ENCODE results near the gene FAM181A. TPM values are rescaled to one million over a fixed set of nuclear protein-coding genes. Genes with fewer than 3 reads are reported as not detected.

The FAM181A gene
- total RNA-seq, 4 donors from 2014 or later, result not detected

DNA sequence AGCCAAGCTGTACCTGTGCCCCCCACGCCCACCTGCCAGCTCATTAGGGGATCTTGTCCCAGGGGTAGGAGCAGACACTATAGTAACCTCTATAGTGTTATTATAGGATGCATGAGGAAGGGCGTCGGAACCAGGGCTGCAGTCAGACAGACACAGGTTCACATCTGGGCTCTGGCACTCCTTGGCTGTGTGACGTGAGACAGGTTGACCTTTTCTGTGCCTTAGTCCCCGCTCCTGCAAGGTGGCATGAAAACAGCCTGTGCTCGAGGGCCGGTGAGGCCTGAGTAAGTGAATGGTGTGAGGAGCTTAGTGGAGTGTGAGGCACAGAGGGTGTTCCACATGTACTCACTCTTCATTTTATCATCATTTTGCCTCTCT, 30.2 kb downstream of the FAM181A start:
- WGBS, 2 donors, result 89 to 93% methylated on average over 7 of the region's 7 CpGs
- TF ChIP-seq, protein P1, sequence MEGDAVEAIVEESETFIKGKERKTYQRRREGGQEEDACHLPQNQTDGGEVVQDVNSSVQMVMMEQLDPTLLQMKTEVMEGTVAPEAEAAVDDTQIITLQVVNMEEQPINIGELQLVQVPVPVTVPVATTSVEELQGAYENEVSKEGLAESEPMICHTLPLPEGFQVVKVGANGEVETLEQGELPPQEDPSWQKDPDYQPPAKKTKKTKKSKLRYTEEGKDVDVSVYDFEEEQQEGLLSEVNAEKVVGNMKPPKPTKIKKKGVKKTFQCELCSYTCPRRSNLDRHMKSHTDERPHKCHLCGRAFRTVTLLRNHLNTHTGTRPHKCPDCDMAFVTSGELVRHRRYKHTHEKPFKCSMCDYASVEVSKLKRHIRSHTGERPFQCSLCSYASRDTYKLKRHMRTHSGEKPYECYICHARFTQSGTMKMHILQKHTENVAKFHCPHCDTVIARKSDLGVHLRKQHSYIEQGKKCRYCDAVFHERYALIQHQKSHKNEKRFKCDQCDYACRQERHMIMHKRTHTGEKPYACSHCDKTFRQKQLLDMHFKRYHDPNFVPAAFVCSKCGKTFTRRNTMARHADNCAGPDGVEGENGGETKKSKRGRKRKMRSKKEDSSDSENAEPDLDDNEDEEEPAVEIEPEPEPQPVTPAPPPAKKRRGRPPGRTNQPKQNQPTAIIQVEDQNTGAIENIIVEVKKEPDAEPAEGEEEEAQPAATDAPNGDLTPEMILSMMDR (IDR thresholded peaks at IDR 0.05), result no peak
- DNase-seq (ENCODE audit: low spot score in 2 of 2), result no peak
- no peak overlapping the region for H3K4me3 ChIP-seq (ENCODE audit: low read depth, poor library complexity, severe bottlenecking)
- intact Hi-C loops (cut with DNase I; ENCODE audit: low total_unique reads), result no loop called here

DNA sequence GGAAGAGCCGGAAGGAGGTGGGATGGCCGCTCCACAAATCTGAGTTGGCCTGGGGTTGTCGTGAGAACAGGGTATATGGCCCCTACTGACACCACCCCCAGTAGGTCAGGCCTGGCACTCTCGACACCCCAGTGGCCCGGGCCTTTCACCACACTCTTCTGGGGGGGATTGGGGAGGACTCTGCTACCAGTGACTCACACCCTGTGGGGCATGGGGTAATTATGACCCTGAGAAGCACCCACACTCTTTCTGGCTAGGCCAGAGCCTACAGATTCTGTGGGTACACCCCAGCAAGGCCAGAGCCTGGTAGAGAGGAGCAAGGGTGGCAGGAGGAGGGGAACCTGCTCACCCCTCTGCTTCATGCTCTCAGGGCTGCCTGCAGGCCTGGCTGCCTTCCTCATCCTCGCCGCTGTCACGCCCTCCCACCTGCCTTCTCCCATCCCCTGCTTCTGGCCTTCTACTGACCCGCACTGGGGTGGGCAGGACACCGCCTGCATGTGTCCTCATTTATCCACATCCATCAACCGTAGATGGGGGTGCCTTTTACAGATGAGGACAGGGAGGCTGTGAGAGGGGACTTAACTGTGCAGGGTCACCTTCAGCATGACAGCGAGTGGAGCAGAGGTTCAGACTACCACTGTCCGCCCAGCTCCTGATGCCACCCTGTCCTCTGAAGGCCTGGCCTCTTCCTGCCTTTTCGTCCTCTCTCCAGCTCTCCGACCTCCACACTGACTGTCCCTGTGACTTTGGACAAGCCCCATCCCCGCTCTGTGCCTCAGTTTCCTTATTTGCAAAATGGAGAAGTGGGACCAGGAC, 30.8 kb downstream of the FAM181A start:
- 97 to 98% methylated on average over 16 of the region's 16 CpGs for WGBS, 2 donors
- intact Hi-C loops (cut with DNase I; ENCODE audit: low total_unique reads), result loop anchor here (2.0 kb wide), 1 partner anchor 25 kb away; no protein-coding TSS in a partner anchor
- no peak for TF ChIP-seq POLR2A (IDR thresholded peaks at IDR 0.05)
- TF ChIP-seq, protein P1 (IDR thresholded peaks at IDR 0.05), result no peak
- DNase-seq (ENCODE audit: low spot score in 2 of 2), result no peak
- no peak overlapping the region for H3K4me3 ChIP-seq (ENCODE audit: low read depth, poor library complexity, severe bottlenecking)

DNA sequence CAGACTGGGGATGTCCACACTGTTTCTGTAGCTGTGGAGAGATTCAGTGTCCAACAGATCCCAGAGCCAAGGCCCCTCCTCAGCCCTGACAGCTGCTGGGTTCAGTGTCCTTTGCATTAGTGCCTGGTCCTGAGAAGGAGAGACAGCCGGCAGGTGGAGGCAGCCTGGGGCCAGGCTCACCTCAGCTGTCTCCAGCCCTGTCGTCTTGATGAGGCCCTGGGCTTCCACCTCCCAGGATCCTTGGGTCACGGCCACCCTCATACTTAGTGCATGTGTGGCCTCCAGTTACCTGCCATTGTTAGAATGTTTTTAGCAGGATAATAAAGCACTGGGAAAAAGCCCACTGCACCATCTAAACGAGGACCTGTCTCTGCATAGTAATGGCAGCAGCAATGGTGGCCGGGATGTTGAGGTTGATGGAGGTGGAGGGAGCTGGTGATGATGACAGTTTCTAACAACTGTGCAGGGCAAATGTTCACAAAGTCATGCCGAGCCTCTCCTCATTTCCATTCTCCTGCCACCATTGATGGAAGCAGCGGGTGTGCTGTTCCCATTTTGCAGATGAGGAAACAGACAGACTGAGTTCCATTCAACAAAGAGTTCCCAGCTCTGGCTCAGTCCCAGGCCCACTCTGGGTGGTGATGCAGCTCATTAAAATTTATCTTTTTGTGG, 31.6 kb downstream of the FAM181A start:
- intact Hi-C loops (cut with DNase I; ENCODE audit: low total_unique reads), result loop anchor here (2.0 kb wide), 1 partner anchor 24 kb away; no protein-coding TSS in a partner anchor
- no peak overlapping the region for H3K4me3 ChIP-seq (ENCODE audit: low read depth, poor library complexity, severe bottlenecking)
- 87% methylated on average over 7 of the region's 7 CpGs for WGBS, 2 donors
- no peak for TF ChIP-seq POLR2A (IDR thresholded peaks at IDR 0.05)
- TF ChIP-seq, protein P1 (IDR thresholded peaks at IDR 0.05), result no peak
- DNase-seq (ENCODE audit: low spot score in 2 of 2), result no peak

DNA sequence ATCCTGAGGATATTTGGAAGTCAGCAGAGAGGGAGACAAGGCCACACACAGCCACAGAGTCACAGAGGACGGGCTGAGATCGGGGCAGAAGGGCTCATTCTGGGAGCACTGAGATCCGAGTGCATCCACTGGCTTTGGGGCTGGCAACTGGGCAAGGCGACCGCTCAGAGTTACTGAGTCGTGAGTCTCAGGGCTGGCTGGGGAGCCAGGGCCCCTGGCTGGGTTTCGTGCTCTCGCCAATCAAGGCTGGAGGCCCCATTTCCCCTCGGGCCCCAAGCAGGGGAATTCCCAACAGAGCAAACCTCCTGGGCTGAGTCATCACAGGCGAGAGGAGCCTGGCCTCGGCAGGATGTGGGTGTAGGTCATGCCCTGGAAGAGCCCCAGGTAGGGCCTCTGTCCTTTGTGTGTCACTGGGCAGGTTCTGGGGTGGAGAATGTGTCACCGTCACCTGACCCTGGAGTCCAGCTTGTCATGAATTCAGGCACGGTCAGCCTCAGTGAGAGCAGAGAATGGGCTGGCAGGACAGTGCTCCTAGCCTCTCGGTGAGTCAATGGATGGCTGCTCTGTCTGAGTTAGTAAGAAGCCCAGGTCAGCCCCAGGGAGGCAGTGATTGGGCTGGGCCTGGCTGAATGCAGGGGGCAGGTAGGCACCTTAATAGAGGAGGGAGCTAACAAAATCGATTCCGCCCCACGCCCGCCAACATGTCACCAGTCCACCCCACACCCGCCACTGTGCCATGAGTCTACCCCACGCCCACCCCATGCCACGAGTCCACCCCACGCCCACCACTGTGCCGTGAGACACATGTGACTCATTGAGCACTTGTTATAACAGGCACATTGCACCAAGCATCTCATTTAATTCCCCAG, 32.3 kb downstream of the FAM181A start:
- 53 to 59% methylated on average over 19 to 23 of the region's 23 CpGs for WGBS, 2 donors
- TF ChIP-seq, protein P1 (IDR thresholded peaks at IDR 0.05), result peak in 1 of 3 donors; percentile 22
- TF ChIP-seq POLR2A (IDR thresholded peaks at IDR 0.05), result no peak
- no peak for DNase-seq (ENCODE audit: low spot score in 2 of 2)
- intact Hi-C loops (cut with DNase I; ENCODE audit: low total_unique reads), result loop anchor here (2.0 kb wide), 1 partner anchor 23 kb away; no protein-coding TSS in a partner anchor
- no peak overlapping the region for H3K4me3 ChIP-seq (ENCODE audit: low read depth, poor library complexity, severe bottlenecking)

DNA sequence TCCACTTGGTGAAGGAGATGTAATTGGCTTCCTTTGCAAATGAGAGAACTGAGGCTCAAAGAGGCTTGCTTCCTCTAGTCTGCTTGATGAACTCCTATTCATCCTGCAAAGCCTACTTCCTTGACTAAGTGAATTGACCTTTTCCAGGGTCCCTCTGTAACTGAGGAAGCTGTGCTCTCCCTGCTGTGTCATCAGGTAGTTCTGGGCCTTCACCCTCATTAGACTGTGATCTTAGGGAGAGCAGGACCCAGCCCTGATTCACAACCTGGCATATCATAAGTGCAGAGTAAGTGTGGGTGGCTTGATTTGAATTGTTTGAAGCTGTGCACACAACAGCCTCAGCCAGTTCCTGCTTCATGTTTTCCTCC, 32.9 kb downstream of the FAM181A start:
- intact Hi-C loops (cut with DNase I; ENCODE audit: low total_unique reads), result no loop called here
- TF ChIP-seq, protein P1 (IDR thresholded peaks at IDR 0.05), result no peak
- no peak for TF ChIP-seq POLR2A (IDR thresholded peaks at IDR 0.05)
- DNase-seq (ENCODE audit: low spot score in 2 of 2), result no peak
- H3K4me3 ChIP-seq (ENCODE audit: low read depth, poor library complexity, severe bottlenecking), result no peak overlapping the region

All from lower leg skin (tissue), 4 donors.